HCEC 1CT (cell line): ENCODE results near the gene RNFT2.
A peak's percentile ranks its signal among the peaks of the same experiment; 100 is the strongest.
"Not testable (repeated sequence)": the region's sequence is repeated elsewhere in the genome, so short reads cannot be mapped to it uniquely, and the experiment has no call there.

ENCODE experiments used
- DNase-seq: peaks from one replicate; pipeline ENCODE4 v3.0.0-alpha.2; 2017

Gene RNFT2

GRCh38 chr12:116710370-116711150, 27.6 kb upstream of the RNFT2 start:
- no peak for DNase-seq

GRCh38 chr12:116712458-116713303, 25.4 kb upstream of the RNFT2 start:
- DNase-seq, result no peak

GRCh38 chr12:116713527-116713926, 24.6 kb upstream of the RNFT2 start:
- no peak for DNase-seq

- DNase-seq, result no peak
These were observed 23.9 kb upstream of the RNFT2 start for GRCh38 chr12:116714175-116714574.

DNA sequence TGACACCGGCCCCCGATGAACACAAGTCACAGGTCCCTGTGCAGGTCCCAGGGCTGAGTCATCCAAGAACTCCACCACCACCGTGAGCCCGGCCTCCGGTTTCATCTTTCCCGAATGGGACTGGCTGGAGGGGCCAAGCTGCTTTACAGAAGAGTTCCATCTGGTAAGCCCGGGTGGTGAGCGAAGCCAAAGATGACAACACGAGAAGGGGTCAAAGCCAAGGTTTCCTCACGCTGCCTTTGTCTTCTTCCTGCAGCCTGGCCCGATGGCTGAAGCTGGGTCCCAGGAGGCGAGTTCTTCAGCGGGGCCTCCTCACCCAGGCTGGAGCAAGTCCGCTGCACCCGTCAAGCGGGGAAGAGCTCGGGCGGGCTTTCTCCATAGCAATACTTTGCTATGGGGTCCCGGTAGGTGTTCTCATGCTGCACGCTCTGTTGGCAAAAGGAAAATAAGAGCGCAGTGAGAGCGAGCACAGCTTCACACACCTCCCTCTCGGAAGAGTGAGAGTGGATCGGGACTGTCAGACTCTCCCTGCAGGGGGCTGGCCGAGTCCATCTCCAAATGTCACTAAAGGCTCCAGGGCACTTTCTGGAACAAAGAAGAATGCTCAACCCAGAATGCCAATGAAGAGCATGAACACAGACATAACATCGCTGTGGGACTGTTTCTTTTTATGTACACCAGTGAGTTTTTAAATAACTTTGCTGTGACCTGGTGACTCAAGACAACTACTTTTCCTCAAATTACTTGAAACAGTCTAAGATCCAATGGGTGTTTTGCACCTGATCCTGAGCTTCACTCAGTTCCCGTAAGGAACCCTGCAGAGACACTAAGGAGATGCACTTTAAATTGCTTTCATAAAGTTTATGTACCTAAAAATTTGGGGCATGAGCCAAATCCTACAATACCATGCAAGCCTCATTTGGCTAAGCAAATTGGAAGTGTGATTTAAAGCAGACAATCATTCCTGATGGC, 20.4 kb upstream of the RNFT2 start:
- DNase-seq, result no peak

GRCh38 chr12:116718655-116719454, 19.3 kb upstream of the RNFT2 start:
- no peak for DNase-seq

- DNase-seq, result no peak
These were observed 18.2 kb upstream of the RNFT2 start for GRCh38 chr12:116719731-116720528.

- no peak for DNase-seq
These were observed 15.9 kb upstream of the RNFT2 start for GRCh38 chr12:116722245-116722644.

- no peak for DNase-seq
These were observed 11.4 kb upstream of the RNFT2 start for GRCh38 chr12:116726694-116727093.

DNA sequence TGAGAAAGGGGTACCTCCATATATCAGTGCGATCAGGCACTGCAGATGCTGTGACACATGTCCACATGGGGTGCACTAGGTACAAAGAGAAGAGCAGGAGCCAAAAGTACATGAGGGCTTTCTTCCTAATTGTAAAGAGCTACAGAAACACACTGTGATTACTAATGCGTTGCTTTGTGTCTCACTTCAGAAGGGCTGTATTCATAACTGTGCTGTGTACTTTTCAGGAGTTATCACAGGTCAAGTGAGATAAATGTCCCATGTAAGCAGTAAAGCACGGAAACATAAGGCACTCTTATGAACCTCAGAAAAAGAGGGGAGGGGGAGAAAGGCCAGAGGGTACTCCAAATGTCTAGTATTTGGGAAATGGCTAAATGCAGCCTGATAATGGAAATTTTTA, 10.9 kb upstream of the RNFT2 start:
- no peak for DNase-seq

DNA sequence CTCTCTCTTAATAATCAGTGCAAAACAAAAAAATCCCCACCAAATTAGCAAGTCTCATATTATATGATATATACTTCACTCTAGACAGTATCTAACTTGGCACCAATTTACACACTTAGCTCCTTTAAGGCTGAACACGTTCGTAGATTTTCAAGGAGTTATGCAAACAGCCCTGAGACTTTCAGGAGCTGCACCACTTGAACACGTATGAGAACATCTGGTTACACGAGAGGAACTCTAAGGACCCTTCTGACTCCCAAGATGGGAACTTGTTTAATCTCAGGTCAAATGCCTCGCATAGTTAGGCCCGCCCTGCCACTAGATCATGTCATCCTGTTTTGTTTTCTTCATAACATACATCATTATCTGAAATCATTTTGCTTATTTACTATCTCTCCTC, 10.2 kb upstream of the RNFT2 start:
- DNase-seq, result no peak

- no peak for DNase-seq
These were observed 6.3 kb upstream of the RNFT2 start for GRCh38 chr12:116731801-116732200.

- no peak for DNase-seq
These were observed 3.9 kb upstream of the RNFT2 start for GRCh38 chr12:116734156-116734768.

DNA sequence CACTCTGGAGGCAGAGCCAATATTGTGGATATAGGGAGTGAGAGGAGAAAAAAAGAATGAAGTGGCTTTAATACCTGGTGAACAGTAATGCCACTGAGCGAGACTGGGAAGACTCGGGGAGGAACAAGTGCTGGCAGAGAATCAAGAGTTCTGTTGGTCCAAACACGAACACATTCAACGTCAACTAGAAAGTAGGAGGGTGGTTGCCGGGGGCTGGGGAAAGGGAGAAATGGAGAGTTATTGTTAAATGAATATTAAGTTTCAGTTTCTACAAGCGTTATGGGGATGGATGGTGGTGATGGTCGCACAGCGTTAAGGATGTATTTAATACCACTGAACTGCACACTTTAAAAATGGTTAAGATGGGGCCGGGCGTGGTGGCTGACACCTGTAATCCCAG, 3.0 kb upstream of the RNFT2 start:
- DNase-seq, result no peak

DNA sequence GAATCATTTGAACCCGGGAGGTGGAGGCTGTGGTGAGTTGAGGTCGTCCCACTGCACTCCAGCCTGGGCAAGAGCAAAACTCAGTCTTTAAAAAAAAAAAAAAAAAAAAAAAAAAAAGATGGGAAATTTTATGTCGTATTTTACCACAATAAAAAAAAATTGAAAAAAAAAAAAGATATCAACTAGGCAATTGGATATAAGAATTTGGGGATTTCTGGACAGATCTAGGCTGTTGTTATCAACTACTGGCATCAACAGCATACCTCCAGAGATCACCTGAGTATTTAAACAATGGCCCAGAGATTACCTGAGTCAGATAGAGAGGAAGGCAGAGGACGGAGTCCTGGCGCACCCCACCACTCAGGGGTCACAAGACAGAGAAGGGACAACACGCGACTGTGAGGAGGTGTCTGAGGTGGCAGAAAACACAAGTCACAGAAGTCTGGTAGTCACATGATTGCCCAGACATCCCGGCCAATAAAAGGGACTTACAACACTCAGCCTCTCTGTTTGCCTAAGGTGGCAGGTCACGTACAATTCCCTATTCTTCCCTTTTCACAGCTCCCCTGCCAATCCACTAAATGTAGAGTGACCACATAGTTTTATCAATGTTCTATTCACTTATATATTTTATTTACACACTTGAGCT, 2.0 kb upstream of the RNFT2 start:
- DNase-seq, result no peak

DNA sequence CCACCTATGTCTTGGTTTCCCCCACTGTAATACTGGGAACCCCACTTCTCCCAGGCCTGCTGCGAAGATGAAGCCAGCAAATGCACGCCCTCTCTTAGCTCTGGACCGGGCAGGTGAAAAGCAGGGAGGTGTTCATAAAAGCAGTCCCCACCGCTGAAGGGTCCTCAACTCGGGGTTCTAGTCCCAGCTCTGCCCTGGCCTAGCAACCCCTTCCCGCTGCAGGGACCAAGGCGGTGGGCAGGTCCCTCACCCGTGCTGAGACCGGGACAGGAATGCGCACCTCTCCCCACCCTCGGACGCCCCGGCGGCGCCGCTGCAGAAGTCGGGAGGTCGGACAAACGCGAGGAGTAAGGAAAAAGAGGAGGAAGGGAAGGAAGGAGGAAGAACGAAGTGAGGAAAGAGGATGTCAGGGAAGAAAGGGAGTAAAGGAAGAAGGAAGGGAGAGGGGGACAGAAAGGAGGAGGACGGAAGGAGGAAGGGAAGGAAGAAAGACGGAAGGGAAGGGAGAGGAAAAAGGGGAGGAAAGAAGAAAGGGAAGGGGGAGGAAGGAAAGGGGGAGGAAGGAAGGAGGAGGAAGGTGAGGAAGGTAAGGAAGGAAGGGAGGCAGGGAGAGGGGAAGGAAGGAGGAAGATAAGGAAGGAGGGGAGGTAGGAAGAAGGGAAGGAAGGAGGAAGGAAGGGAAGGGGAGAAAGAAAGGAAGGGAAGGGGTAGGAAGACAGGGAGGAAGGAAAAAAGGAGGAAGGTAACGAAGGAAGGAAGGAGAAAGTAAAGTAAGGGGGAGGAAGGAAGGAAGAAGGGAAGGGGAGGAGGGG, 947 bp upstream of the RNFT2 start:
- peak; percentile 3 for DNase-seq

DNA sequence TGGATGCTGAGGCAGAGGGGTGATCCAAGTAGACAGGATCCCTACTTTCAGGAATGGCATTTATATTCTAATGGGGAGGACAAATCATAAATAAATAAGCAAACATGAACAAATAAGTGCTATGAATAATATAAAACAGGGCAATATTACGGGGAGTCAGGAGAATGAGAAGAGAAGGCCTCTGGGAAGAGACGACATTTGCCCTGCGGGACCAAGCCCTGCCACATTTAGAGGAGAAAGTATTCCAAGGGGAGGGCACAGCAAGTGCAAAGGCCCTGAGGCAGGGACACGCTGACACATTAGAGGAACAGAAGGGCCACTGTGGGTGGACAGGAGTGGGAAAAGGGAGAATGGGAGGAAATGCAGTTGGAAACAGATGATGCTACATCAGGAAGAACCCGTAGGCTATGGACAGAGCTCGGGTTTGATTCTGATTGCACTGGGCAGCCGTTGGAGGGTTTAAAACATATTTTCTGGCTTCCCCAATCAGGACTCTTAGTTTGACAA, 1.3 kb downstream of the RNFT2 start:
- DNase-seq, result no peak

DNA sequence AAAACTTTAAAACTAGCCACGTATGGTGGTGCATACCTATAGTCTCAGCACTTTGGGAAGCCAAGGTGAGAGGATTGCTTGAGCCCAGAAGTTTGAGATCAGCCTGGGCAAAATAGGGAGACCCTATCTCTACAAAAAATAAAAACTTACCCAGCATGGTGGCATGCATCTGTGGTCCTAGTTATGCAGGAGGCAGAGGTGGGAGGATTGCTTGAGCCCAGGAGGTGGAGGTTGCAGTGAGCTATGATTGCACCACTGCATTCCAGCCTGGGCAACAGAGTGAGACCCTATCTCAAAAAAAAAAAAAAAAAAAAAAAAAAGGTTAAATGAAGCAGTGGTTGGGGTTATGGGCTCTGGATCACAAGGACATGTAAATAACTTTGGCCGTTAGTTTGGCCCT, 4.7 kb downstream of the RNFT2 start:
- not testable (repeated sequence) for DNase-seq

DNA sequence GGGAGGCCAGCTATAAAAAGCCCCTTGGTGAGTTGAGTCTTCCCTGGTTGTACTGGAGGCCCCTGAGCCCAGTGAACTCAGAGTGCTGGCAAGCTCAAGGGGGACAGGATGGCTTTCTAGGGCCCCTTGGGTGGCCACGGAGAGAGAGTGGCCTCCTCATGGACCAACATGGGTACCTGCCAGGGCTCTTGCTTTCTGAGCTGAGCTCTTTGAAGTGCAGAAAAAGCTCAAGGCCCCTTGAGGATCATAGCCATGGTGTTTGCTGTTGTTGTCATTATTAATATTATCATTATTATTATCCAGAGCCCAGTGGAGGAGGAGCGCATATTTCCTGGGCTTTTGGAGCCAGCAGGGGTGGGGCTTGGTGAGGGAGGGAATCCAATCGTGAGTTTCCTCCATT, 6.7 kb downstream of the RNFT2 start:
- no peak for DNase-seq
